GM19099 (cell line): ENCODE measurements around the gene AP2B1.

Experiments
- POLR2A ChIP-seq: IDR thresholded peaks from 3 replicates; pipeline ENCODE4 v1.6.1; 2011; ENCODE audit warnings: low read depth; ENCODE audit not compliant: insufficient read length; ENCODE audit errors: extremely low read depth

AP2B1 gene

DNA sequence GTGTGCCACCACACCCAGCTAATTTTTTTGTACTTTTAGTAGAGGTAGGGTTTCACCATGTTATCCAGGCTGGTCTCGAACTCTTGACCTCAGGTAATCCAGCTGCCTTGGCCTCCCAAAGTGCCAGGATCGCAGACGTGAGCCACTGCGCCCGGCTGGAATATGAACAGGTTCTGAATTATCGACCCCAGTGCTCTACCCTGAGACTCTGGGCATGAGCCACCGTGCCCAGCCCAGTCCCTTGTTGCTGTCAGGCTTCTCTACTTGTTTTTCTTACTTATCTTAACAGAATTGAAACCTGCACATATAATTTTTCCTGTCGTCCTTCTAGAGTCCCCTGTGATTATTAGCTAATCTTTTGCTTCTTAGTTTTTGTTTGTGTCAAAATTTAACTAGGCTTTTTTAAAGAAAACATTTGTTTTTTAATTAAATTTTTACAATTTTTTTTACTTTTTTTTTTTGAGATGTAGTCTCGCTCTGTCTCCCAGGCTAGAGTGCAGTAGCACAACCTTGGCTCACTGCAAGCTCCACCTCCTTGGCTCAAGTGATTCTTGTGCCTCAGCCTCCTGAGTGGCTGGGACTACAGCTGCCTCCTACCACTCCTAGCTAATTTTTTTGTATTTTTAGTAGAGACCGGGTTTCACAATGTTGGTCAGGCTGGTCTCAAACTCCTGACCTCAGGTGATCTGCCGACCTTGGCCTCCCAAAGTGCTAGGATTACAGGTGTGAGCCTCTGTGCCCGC is 66.7 kb downstream of the AP2B1 start:
- TF ChIP-seq POLR2A: no peak

DNA sequence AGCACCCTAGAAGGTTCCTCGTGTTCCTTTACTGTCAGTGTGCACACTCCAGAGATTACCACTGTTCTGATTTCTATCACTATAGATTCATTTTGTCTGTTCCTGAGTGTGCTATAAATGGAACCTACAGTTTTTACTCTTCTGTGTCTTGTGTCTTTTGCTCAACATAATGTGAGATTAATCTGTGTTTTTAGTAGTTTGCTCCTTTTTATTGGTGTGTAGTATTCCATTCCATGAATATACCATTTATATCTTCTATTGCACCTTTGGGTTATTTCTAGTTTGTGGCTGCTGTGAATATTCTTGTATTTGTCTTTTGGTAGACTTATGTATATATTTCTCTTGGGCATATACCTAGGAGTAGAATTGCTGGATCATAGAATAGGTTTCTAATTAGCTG is 68.2 kb downstream of the AP2B1 start:
- no peak for TF ChIP-seq POLR2A

DNA sequence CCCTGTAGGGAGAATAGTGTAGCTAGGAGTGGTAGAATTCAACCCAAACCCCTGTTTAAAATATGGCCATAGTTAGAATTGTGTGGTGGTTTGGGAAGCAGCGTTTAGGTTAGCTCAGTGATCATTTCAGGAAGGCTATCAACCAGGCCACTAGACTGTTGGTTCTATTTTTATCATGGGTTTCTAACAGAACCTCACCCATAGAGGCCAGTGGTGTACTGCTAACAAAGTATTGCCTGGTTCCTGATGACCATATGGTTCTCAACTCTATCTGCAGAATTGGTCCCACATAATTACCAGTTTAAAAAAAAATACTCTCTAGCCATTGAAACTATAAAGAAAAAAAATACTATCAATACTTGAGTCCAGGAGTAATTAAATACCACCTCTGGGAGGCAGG is 73.8 kb downstream of the AP2B1 start:
- TF ChIP-seq POLR2A: no peak

DNA sequence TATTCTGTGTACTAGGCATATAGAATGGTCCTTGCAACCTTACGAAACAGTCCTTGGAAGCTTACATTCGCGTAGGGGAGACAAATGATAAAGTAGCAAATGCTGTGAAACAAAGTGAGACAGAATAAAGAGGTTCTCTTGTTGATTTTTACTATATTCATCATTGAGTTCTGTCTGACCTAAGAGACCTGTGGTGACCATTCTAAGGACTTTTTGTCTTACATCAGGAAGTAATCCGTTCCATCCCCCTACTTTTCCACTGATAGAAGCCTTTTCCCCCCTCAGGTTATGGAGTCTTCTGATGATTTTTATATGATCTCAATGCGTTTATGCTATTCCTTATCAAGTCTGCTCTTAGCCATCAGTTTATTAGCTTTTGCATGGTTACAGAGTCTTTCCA is 77.6 kb downstream of the AP2B1 start:
- no peak for TF ChIP-seq POLR2A

DNA sequence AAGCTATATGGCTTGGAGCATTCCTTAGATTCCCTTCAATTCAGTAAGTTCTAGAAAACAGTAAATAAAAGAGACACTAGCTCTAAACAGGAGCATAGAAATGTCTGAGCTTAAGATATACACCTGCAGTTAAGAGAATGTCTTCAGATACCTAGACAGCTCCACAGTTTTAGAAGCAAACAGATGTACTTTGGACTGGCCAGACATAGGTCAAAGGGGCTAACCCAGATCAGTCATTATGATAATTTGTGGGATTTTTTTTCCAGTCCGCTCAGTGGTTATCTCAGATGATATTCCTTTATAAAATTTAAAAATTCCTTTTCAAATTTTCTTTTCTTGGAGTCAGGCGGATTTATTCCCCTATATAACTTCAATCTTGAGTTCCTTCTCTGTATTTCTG is 78.5 kb downstream of the AP2B1 start:
- TF ChIP-seq POLR2A: no peak

DNA sequence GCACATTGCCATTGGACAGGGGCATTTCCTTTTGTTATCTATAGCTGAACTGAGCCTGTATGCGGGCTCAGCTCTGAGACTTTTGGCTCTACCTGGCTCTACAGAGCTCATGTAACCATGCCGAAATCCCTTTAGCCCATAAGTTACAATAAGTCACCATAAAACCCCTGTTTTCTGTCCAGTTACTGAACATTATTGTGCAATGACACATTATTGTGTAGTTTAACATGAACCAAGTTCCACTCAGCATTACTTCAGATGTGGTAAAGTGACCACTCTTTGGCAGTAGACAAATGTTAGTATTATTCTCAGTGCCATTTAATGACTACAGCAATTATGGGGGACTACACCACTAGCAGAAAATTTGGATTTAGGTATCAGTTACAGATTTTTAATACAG is 78.9 kb downstream of the AP2B1 start:
- TF ChIP-seq POLR2A: no peak

DNA sequence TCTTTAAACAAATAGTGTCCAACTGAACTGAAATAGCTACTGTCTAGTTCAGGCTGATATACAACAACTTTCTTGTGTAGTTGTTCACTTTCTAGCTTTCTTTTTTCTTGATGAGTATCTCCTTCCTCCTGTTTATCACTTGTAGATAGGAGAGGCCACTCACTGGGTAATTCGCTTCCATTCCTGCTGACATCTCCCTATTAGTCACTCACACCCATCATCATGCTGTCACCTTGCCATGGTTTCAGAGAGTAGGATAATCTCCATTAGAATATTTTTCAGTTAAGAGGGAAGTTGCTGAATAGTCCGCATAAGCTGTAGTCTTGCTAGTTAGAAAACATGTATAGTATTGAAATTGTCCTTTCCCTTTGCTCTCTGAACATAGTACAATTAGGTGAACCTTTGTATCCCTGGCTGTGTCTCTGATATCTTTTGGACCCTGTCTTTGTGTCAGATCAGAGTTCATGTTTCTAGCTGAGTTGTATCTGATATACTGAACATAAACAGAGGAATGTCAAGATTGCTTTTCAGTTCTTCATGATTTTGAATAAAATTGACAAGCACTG is 79.9 kb downstream of the AP2B1 start:
- no peak for TF ChIP-seq POLR2A

DNA sequence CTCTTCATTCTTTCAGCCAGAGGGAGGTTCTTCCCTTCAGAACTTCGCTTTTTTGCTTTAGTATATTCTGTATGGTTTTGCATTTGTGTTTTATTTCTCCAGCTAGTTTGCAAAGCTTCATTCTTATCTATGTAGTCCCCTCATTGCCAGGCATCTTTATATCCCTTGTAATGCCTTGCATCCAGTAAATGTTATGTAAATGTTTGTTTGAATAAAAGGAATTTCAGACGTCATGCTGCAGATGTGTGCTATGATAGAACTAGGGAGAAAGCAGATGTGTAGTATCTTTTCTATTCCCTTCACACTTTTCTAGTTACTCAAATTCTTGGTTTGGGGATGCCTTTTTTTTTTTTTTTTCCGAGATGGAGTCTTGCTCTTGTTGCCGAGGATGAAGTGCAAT is 81.7 kb downstream of the AP2B1 start:
- no peak for TF ChIP-seq POLR2A

DNA sequence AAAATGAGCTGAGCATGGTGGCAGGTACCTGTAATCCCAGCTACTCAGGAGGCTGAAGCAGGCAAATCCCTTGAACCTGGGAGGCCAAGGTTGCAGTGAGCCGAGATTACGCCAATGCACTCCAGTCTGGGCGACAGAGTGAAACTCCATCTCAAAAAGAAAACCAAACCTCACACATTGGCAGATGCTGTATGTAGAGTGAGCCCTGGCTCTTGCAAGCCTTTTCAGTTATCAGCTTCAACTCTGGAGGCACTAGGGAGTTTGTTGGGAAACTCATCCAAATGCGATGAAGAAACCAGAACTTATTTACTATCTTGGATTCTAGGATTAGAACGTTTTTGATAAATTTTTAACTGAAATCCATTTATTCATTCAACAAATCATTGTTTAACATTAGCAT is 87.4 kb downstream of the AP2B1 start:
- no peak for TF ChIP-seq POLR2A

DNA sequence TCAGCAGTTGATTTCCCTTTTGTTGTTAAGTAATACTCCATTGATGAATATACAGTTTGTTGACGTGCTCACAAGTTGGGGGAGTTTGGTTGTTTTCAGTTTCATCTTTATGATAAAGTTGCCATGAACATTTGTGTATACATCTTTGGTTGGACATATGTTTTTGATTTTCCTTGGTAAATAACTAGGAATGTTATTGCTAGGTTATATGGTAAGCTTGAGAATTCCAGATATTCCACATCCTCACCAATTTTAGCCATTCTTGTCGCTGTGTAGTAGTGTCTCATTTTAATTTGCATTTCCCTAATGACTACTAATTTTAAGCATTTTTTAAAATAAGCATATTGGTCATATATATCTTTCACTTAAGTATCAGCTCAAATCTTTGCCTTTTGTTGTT is 89.3 kb downstream of the AP2B1 start:
- TF ChIP-seq POLR2A: no peak

DNA sequence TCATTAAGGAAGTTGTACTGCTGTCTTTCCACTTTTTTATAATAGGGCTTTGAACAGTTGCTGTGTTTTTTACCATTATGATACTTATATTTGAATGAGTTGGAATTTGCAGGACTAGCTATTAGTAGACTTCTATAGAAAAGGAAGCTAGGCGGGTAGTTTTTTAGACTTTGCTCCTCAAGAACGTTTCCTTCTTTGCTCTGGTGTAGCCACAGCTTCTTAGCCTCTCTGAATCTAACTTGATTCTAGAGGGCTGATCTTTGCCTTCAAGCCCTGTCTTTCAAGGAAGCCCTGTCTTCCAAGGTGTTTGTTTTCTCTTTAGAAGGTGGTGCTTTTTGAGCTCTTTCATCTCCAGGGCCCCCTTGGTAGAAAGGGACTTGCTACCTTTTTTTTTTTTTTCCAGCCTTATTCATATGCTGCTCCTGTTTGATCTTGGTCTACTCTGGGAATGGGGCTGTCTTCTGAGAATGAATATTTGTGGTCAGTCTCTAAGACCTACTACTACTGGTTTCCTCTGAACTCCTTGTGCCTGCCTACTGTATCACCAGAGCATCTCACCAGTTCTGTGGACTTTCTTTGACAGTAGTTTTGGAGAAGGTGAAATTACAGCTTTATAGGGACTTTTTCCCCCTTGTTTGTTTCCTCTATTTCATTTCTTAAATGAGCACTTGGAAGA is 92.0 kb downstream of the AP2B1 start:
- TF ChIP-seq POLR2A: no peak

DNA sequence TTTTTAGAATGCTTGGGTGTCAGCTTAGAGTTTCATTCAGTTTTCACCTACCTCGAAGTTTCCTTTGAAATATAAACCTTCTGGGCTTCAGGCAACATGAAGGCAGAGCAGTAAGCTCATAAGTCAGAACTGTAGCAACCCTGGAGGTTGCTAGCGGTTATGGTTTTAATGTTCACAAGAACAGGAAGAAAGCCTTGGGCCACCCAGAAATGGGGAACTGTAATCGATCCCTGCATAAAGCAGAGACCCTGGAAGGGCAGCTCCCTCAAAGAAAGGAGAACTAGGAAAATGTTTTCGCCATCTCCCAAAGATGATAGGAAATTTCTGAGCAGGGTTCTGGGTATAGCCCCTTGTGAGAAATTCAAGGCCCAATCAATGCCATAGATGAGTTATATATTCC is 96.5 kb downstream of the AP2B1 start:
- TF ChIP-seq POLR2A: no peak

DNA sequence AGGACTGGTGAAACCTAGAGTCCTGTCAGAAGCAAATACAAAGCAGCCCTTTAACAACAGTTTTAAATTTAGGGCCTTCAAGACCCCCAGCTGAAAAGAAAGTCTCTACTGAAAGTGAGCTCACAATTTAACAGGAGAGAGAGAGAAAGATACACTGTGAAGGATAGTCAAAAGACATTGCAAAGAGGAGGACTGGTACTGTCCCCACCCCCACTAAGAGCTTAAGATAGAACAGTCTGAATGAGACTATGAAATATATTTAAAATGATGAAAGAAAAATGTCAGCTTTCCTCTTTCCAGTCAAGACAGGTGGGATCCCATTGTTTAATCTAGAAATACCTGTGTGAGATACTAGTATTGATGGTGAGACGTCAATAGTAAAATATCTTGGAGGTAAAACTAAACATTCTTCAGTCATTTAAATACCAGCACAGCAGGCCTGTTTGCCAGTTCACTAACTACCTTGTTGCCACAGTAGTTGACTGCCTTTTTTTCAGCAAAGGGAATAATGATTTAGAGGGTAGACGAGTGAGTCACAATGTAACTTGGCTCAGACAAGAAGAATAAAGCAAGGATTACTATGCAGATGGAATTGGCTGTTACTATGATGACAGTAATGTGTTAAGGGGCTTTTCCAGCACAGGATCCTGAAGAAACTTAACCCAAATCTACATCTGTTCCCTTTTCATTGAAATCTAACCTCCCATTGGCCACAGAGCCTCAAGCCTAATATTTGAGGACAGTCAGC is 97.1 kb downstream of the AP2B1 start:
- no peak for TF ChIP-seq POLR2A

DNA sequence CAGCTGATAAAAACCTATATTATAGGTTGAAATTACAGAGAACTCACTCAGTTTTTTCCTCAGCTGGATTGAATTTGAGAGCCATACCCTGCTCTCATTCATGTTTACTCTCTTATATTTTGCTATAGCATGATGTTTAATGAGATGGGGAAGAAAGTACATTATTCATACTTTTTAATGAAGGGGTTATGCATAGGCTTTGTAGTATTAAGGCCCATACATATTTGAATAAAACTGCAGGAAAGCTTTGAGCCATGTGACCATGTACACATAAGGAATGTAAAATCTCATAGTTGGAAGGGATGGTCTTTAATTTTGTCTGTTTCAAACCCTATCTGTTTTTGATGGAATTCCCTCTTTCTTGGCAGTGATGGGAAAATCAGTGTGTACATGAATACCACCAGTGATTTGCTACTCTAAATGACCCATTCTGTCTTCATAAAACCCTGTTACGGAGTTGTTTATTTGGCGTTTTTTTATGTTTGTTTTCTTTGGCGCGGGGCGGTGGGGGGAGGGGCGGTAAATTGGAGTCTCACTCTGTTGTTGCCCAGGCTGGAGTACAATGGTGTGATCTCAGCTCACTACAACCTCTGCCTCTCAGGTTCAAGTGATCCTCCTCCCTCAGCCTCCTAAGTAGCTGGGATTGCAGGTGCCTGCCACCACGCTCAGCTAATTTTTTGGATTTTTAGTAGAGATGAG is 105.5 kb downstream of the AP2B1 start:
- TF ChIP-seq POLR2A: no peak

DNA sequence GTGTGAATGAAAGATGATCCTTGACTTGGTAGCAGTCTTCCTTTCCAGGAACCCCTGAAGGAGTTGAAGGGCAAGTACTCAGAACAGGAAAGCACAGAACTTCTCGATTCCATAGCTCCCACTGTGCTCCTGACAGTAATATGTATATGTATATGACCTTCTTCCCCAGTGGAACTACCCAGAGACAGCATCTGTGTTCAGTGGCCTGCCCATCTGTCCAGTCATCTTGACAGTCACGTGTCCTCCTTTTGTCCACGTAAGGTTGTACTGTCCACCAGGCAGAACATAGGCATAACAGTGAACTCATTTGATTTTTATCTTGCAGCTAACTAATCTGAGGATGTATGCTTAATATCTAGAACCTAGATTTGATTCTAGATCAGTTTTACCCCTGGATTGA is 106.5 kb downstream of the AP2B1 start:
- TF ChIP-seq POLR2A: no peak
